ENCODE data around the gene RXFP2.
A peak's percentile ranks its signal among the peaks of the same experiment; 100 is the strongest.

Gene RXFP2

DNA sequence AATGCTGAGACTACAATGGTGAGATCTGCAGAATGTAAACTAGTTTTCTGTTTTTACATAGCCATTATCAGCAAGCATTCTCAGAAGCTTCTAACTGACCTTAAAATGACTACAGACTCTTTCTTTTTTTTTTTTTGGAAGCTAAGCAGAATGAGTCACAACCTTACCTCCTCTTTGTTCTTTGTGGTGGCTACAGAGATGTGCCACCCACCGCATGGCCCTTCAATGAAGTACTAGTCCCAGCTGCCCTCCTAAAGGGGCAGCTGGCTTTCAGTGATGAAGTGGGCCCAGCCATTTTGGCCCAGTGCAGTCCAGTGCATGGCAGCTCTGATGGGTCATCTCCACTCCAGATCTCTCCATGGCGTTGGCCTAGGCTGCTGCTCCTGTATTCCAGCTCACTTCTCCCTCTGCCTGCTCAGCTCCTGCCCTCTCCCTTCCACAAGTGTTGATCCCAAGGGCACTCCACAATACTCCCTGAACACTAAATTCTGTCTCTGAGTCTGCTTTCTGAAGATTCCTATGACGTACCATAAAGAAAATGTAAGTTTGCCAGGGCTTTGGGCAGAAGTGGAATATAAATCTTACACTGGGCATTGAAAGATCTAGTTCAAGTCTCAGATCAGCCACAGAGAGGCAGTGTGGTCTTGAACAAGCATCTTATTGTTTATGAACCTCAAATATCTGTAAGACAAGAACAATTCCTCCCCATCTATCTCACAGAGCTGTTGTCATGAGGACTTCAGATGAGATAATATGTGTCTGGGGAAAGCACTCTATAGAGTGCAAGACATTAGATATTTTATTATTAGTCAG, 85.6 kb downstream of the RXFP2 start:
- no peak for DNase-seq (ENCODE audit: low read depth in 2 of 2)

DNA sequence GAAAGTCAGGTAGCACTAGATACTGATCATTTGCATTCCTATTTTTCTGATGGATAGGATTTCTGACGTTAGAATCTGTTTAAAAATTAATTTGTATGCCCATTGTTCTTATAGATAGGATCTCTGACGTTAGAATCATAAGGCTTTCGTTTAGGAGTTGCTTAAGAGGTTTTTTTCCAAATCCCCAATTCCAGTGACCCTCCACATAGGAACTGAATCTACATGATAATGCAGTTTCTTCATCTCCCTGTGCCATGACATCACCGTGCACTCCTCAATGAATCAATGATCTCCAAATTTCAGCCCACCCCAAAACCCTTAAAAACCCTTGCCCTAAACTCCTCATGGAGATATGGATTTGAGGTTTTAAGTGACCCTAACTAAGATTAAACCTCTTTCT, 87.2 kb downstream of the RXFP2 start:
- DNase-seq (ENCODE audit: low read depth in 2 of 2) = no peak

DNA sequence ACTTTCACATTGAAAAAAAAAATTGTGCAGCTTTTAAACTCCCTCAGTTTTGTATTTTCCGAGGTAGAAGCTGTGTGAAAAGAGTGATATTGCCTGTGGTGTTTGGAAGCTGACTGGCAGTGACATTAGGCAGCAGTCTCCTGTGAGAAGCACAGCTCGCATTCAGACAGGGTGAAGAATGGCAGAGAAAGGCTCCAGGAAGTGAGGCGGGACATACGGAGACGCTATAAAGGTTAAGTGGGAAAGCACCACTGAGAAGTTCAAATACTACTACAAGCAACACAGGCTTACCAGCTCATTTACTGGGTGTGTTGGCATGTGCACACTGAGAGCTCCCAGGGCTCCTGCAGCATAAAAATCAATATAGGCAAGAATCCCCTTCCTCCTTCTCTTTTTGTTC, 88.4 kb downstream of the RXFP2 start:
- no peak for DNase-seq (ENCODE audit: low read depth in 2 of 2)

DNA sequence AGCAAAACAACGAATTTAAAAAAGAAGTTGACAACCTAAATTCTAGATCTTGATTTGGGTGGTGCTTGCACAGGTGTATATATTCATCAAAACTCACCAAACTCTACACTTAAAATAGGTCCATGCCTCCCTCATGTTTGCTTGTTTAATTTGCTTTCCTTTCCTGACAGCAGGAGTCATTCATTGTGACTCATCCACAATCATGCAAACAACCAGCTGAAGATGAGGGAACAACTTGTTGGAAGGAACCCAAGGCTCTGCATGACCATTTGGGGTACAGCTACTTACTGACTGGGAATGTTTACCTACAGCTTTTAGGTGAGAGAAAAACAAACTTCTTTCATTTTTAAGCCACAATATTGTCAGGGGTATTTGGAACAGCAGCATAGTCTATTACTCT, 96.6 kb downstream of the RXFP2 start:
- no peak for DNase-seq (ENCODE audit: low read depth in 2 of 2)

DNA sequence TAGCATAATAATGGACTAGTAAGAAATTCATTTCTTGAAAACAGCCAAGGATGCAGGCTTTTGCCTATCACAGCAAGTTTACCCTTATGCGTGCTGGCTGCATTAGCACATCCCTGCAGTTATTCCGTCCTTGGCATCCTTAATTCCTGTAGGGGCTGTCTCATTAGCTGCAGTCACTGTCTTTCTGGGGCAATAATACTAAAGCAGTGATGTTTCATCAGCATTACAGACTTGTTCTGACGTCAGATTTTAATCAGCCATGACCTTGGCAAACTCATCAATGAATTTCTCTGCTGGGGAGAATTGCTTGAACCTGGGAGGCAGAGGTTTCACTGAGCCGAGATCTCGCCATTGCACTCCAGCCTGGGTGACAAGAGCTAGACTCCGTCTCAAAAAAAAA, 103.7 kb downstream of the RXFP2 start:
- no peak for DNase-seq (ENCODE audit: low read depth in 2 of 2)

DNA sequence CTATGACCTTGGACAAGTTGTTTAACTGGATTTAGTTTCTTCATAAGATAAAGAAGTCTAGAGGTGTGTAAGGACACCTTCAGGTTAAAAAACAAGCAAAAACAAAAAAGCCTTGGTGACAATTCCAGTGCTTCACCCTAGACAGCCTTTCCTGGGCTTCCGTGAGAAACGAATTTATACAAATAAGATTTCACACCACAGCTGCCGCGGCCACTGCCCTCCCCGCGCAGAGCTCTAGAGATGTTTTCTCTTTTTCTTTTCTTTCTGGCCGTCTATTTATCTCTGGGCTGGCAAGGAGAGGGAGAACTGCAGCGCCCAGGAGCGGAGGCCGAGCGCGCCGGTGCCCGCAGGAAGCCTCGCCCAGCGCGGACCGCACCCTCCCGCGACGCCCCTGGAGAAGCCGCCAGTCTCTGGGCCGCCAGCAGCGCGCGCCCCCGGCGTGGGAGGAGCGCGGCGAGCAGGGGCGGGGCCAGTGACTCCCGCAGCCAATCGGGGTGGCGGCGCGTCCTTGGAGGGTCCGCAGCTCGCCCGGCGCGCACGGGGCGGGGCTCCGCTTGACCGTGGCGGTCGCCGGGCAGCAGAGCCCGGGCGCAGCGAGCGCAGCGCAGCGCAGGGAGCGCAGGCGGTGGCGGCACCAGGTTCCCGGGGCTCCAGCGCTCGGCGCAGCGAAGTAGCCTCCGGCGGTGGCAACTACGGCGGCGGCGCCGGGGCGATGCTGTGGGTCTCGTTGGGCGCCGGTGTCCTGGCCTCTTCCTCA, 107.0 kb downstream of the RXFP2 start:
- peak; percentile 61 to 74 for DNase-seq (ENCODE audit: low read depth in 2 of 2)

DNA sequence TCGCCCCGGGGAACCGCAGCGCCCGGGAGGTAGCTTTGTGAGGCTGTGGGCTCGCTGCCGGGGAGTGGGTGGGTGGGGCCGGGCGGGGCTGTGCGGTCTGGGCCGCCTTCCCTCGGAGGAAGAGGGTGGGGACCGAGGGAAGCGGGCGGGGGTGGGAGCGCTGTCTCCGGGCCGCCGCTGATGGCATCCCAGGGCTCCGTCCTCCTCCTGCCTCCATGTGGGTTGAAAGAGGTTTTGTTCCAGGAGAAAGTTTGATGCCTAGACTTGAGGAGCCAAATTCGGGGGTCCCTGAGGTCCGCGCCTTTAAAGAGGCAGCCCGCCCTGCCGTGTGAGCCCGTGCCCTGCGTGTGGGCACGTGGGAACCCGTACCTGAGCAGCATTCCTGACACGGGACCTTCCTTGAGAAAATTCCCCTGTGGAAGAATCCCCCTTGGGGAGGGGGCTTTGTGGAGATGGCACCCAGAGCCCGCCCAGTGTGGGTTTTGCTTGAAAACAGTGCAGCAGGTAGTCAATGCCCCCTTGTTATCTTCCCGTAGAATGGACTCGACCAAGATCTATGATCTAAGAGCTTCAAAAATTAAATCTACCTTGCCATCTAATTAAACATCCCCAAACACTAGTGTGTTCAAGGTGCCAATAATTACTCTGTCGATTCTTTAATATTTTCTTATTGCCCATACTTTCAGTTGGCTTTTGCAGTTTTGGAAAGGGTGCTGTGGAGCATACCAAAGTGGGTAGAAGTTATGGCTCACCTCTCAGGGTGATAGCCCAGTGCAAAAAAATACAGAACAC, 107.8 kb downstream of the RXFP2 start:
- DNase-seq (ENCODE audit: low read depth in 2 of 2) = no peak

DNA sequence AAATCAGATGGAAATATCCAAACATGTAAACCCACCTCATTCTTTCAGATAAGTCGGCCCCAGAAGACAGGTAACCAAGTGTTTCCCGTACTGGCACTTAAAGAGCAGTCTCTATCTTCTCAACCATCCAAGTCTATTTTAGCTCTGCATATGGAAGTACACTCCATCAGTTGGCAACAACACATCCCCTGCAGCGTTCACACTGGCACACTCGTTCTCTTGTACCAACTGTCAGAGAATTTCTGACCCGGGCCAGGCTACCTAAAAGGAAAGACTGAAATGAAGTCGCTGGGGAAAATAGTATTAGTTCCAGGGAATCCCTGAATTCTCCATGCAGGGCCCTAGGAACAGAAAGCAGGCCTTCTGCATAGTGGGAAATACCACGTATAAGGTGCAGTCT, 109.3 kb downstream of the RXFP2 start:
- no peak for DNase-seq (ENCODE audit: low read depth in 2 of 2)

DNA sequence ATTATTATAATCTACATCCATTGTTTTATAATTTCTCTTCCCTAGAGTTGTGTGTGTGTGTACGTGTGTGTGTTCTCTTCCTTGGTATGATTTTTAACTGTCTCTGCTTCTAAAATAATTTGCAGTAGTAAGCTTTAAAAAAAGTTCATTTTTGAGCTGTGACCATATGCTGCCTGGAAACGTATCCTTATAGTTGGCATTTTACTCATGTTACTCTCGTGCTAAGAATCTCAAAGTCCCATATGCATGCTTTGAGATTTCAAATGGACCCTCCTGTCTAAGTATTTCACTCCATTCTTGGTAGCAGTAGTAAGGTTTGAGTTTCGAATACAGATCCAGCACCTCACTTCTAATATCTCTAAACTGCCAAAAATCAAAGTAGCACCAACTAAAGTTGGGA, 109.9 kb downstream of the RXFP2 start:
- no peak for DNase-seq (ENCODE audit: low read depth in 2 of 2)

DNA sequence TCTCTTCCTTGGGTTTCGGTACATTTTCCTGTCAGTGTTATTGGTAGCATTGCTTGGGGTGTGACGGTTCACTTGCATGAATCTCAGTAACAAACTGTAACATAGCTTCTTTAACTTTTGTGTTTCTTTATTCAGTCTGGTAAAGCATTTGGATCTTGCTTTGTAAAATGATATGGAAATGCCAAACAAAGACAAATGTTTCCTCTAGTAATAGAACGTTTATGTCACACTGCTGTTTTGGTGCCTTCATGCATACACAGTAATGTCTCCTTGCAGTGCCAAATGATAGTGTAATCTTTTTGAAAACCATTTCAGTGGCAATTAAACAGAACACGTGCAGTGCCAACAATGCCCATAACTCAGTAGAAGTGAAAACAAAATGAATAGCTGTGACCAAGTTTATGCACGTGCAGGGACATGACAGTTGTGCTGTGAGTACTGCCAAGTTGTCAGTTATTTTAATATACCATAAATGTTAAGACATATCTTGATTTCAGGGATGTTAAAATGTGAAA, 110.8 kb downstream of the RXFP2 start:
- no peak for DNase-seq (ENCODE audit: low read depth in 2 of 2)

DNA sequence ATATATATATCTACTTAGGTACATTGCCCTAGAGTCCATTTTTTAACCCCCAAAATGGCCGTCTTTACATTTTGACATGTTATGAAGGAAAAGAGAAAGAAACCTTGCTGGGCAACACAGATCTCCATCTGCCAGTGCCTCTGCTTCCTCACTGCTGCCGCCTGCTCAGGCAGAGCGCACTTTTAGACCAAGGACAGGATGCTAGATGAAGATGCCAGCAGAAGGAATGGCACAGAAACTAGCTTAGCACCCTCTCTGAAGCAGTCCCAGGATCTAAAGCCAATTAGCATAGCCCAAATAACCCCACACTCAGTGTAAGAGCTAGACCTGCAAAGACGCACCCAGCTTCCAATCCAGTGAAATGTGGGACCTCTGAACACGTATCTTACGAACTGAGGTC, 111.9 kb downstream of the RXFP2 start:
- no peak for DNase-seq (ENCODE audit: low read depth in 2 of 2)
